Activated naive CD4-positive, alpha-beta T cell treated with anti-CD3 and anti-CD28 coated beads for 36 hours (primary cell): ENCODE results near the gene RYR1. TPM values are rescaled to one million over a fixed set of nuclear protein-coding genes. Genes with fewer than 3 reads are reported as not detected.
"Not testable (repeated sequence)": the region's sequence is repeated elsewhere in the genome, so short reads cannot be mapped to it uniquely, and the experiment has no call there.

Source experiments
- CTCF ChIA-PET: fragments of 350-600 bp; sonication (Branson Sonifier 250); formaldehyde crosslinking; loops from one replicate; lab custom pipeline; 2021; ENCODE audit warnings: antibody characterized with exemption; lab: Charles Lee
- DNase-seq: peaks from one replicate; pipeline ENCODE4 v3.0.0-alpha.2; 2020
- H3K27ac Mint-ChIP-seq: one replicate; pipeline ENCODE4 v1.8.0; 2021; ENCODE audit warnings: mild to moderate bottlenecking, mixed read lengths
- H3K27me3 Mint-ChIP-seq: one replicate; pipeline ENCODE4 v1.8.0; 2021; ENCODE audit warnings: low read depth, mixed read lengths
- H3K36me3 Mint-ChIP-seq: one replicate; pipeline ENCODE4 v1.8.0; 2021; ENCODE audit warnings: low read depth, mixed read lengths
- H3K4me1 Mint-ChIP-seq: one replicate; pipeline ENCODE4 v1.8.0; 2021; ENCODE audit warnings: low read depth, mixed read lengths
- H3K4me3 Mint-ChIP-seq: one replicate; pipeline ENCODE4 v1.8.0; 2021; ENCODE audit warnings: mild to moderate bottlenecking, moderate library complexity, mixed read lengths
- H3K9me3 Mint-ChIP-seq: one replicate; pipeline ENCODE4 v1.8.0; 2021; ENCODE audit warnings: mixed read lengths
- intact Hi-C: fragments of 100-400 bp; cut with micrococcal nuclease; formaldehyde crosslinking; loops from one replicate; pipeline ENCODE4 v1.15.1; 2023
- total RNA-seq, 2 experiments: library from RNA; stranded (reverse); gene quantifications; one replicate each; pipeline ENCODE4 v1.2.3, GENCODE V29; 2021

The RYR1 gene
- total RNA-seq, 2 experiments from 2014 or later: 0.96 to 1.6 TPM

DNA sequence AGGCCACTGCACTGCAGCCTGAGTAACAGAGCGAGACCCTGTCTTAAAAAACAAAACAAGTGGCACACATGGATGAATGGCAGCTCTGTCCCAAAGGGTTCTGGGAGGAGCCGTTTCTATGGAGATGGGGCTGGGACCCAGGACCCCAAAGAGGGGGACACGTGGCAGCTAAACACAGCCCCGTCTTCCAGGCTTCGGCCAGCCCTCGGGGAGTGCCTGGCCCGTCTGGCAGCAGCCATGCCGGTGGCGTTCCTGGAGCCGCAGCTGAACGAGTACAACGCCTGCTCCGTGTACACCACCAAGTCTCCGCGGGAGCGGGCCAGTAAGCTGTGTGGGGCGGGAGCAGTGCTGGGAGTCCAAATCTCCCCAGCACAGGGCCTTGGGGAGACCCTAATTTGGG is 82.4 kb downstream of the RYR1 start:
- H3K36me3 Mint-ChIP-seq: no peaks in the 10 kb centered on the region
- no peaks in the 10 kb centered on the region for H3K27me3 Mint-ChIP-seq
- no peak overlapping the region for H3K27ac Mint-ChIP-seq
- DNase-seq: no peak
- intact Hi-C loops: loop anchor here (1.0 to 2.0 kb wide), 5 partner anchors 29 to 414 kb away; partner anchors contain the start of genes EIF3K, FAM98C, MRPS12 and SARS2
- H3K4me1 Mint-ChIP-seq: peaks cover 7% of the 10 kb centered on the region
- H3K4me3 Mint-ChIP-seq: no peak overlapping the region
- CTCF ChIA-PET: interaction anchor here (0.5 to 4.5 kb wide), 18 partner anchors 9 to 467 kb away, joined by 3 to 39 read pairs (median 4); partner anchors contain the start of genes EIF3K, FAM98C and MAP4K1
- H3K9me3 Mint-ChIP-seq: no peaks in the 10 kb centered on the region

DNA sequence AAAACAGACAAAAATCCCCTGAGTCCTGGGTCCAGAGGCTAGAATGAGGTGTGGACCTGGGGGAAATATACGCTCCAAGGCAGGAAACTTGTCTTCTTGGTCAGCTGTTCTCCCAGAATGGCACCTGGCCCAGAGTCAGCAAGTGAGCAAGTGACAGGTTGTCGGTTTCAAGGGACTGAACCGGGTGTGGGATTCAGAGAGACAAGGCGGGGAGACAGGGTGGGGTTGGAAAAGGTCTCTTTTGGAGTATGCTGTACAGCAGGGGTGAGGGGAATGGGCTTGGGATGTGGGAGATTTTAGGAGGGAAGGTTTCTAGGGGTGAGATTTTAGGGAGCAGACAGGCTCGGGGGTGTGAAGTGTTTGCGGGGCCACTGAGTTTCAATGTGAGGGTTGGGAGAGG is 83.3 kb downstream of the RYR1 start:
- Mint-ChIP-seq H3K4me1 (peaks cover 7% of the 10 kb centered on the region), H3K27ac (no peak overlapping the region), H3K27me3 (no peaks in the 10 kb centered on the region), H3K36me3 (no peaks in the 10 kb centered on the region), H3K4me3 (no peak overlapping the region), H3K9me3 (no peaks in the 10 kb centered on the region)
- no peak for DNase-seq
- intact Hi-C loops: no loop called here
- CTCF ChIA-PET: interaction anchor here (4.5 kb wide), 1 partner anchor 118 kb away, joined by 39 read pairs; no protein-coding TSS in a partner anchor

- no peaks in the 10 kb centered on the region for H3K27me3 Mint-ChIP-seq
- intact Hi-C loops: no loop called here
- H3K27ac Mint-ChIP-seq: no peak overlapping the region
- DNase-seq: no peak
- no peak overlapping the region for H3K4me3 Mint-ChIP-seq
- H3K36me3 Mint-ChIP-seq: no peaks in the 10 kb centered on the region
- no peaks in the 10 kb centered on the region for H3K9me3 Mint-ChIP-seq
- peaks cover 7% of the 10 kb centered on the region for H3K4me1 Mint-ChIP-seq
- CTCF ChIA-PET: no interaction called here
Observed at GRCh38 chr19:38517321-38517720, 83.8 kb downstream of the RYR1 start.

DNA sequence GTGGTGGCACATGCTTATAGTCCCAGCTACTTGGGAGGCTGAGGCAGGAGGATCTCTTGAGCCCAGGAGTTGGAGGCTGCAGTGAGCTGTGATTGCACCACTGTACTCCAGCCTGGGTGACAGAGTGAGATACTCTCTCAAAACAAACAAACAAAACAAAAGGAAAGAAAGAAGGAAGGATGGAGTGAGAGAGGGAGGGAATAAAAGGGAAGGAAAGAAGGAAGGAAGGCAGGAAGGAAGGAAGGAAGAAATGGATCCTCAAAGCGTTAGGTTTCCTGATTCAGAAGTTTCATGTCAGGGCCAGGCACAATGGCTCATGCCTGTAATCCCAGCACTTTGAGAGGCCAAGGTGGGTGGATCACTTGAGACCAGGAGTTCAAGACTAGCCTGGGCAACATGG is 84.5 kb downstream of the RYR1 start:
- intact Hi-C loops, H3K27ac Mint-ChIP-seq, H3K27me3 Mint-ChIP-seq, H3K9me3 Mint-ChIP-seq, H3K4me3 Mint-ChIP-seq, DNase-seq, H3K4me1 Mint-ChIP-seq, H3K36me3 Mint-ChIP-seq: not testable (repeated sequence)
- CTCF ChIA-PET: interaction anchor here (0.6 kb wide), 1 partner anchor 144 kb away, joined by 3 read pairs; no protein-coding TSS in a partner anchor

DNA sequence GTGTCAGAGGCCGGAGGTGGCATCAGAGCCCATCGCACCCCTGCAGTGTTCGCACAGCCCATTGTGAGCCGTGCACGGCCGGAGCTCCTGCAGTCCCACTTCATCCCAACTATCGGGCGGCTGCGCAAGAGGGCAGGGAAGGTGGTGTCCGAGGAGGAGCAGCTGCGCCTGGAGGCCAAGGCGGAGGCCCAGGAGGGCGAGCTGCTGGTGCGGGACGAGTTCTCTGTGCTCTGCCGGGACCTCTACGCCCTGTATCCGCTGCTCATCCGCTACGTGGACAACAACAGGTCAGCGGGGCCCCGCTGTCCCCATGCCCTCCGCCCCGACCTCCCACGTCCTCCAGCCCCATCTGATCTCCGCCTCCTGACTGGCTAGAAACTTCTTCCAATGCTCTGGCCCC is 85.7 kb downstream of the RYR1 start:
- Mint-ChIP-seq H3K27ac (no peak overlapping the region), H3K4me1 (peaks cover 7% of the 10 kb centered on the region), H3K4me3 (no peak overlapping the region), H3K27me3 (no peaks in the 10 kb centered on the region), H3K36me3 (no peaks in the 10 kb centered on the region), H3K9me3 (no peaks in the 10 kb centered on the region)
- CTCF ChIA-PET: no interaction called here
- intact Hi-C loops: no loop called here
- no peak for DNase-seq

DNA sequence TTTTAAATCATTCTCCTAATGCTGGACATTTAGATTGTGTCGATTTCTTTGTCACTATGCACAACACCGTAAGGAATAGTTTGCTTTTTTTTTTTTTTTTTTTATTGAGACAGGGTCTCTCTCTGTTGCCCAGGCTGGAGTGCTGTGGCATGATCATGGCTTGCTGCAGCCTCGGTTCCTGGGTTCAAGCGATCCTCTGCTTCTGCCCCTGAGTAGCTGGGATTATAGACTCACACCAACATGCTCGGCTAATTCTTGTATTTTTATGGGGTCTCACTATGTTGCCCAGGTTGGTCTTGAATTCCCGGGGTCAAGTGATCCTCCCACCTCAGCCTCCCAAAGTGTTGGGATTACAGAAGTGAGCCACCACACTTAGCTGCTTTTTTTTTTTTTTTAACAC is 86.5 kb downstream of the RYR1 start:
- CTCF ChIA-PET: no interaction called here

DNA sequence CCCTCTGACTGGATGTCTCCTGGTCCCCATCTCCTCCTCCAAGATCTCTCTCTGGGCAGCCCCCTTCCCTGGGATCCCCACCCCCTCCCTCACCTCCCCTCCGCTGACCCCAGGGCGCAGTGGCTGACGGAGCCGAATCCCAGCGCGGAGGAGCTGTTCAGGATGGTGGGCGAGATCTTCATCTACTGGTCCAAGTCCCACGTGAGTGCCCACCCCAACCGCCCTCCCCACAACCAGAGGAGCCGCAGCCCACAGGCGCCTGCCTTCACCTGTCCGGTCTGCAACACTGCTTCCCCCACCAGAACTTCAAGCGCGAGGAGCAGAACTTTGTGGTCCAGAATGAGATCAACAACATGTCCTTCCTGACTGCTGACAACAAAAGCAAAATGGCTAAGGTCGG is 89.4 kb downstream of the RYR1 start:
- CTCF ChIA-PET: interaction anchor here (0.7 to 0.9 kb wide), 2 partner anchors 9 to 1758 kb away, joined by 3 to 4 read pairs; no protein-coding TSS in a partner anchor
- DNase-seq: no peak
- no peaks in the 10 kb centered on the region for H3K9me3 Mint-ChIP-seq
- H3K4me3 Mint-ChIP-seq: no peak overlapping the region
- no peak overlapping the region for H3K27ac Mint-ChIP-seq
- intact Hi-C loops: no loop called here
- no peaks in the 10 kb centered on the region for H3K4me1 Mint-ChIP-seq
- no peaks in the 10 kb centered on the region for H3K27me3 Mint-ChIP-seq
- H3K36me3 Mint-ChIP-seq: no peaks in the 10 kb centered on the region

More for the DNA sequence above, 86.5 kb downstream of the RYR1 start:
- no peak for DNase-seq
- no peak overlapping the region for H3K27ac Mint-ChIP-seq
- peaks cover 4% of the 10 kb centered on the region for H3K4me1 Mint-ChIP-seq
- no peaks in the 10 kb centered on the region for H3K36me3 Mint-ChIP-seq
- intact Hi-C loops: no loop called here
- no peaks in the 10 kb centered on the region for H3K27me3 Mint-ChIP-seq
- H3K4me3 Mint-ChIP-seq: no peak overlapping the region
- no peaks in the 10 kb centered on the region for H3K9me3 Mint-ChIP-seq

DNA sequence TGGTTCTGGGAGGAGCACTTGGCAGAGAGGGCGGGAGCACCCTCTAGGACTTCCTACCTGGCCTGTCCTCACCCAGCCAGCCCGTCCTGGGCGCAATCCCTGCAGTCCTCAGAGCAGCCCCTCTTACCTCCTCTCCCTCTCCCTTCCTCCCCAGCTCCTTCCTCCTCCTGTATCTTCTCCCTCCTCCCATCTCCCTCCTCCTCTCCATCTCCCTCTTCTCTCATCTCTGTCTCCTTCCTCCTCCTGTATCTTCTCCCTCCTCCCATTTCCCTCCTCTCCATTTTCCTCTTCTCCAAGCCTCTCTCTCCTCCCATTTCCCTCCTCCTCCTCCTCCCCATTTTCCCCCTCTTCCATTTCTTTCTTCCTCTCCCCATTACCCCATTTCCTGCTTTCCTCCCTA is 89.8 kb downstream of the RYR1 start:
- CTCF ChIA-PET: interaction anchor here (0.7 to 0.9 kb wide), 2 partner anchors 10 to 1757 kb away, joined by 3 to 4 read pairs; no protein-coding TSS in a partner anchor
- H3K36me3 Mint-ChIP-seq: no peaks in the 10 kb centered on the region
- intact Hi-C loops: no loop called here
- H3K4me3 Mint-ChIP-seq: no peak overlapping the region
- H3K27me3 Mint-ChIP-seq: no peaks in the 10 kb centered on the region
- no peak for DNase-seq
- H3K9me3 Mint-ChIP-seq: no peaks in the 10 kb centered on the region
- H3K27ac Mint-ChIP-seq: no peak overlapping the region
- H3K4me1 Mint-ChIP-seq: no peaks in the 10 kb centered on the region

DNA sequence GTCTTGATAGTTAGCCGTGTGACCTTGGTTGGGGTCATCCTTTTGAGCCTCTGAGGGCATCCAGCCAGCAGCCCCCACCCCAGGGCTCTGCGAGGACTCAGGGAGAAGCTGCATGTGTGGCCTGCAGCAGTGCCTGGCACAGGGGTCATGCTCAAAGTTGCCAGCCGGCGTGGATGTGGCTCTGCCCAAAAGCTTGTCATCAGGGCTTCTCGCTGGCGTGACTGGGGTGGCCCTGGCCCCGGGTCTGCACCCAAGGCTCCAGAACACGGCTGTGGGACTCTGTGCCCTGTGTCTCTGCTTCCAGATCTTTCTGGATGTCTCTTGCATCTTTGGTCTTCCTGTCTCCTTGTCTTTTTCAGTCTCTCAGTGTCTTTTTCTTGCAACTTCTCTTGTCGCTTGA is 90.9 kb downstream of the RYR1 start:
- no peaks in the 10 kb centered on the region for H3K27me3 Mint-ChIP-seq
- no peaks in the 10 kb centered on the region for H3K36me3 Mint-ChIP-seq
- H3K9me3 Mint-ChIP-seq: no peaks in the 10 kb centered on the region
- H3K27ac Mint-ChIP-seq: no peak overlapping the region
- CTCF ChIA-PET: no interaction called here
- no peak overlapping the region for H3K4me3 Mint-ChIP-seq
- intact Hi-C loops: no loop called here
- no peaks in the 10 kb centered on the region for H3K4me1 Mint-ChIP-seq
- no peak for DNase-seq

- H3K27me3 Mint-ChIP-seq: no peaks in the 10 kb centered on the region
- H3K36me3 Mint-ChIP-seq: no peaks in the 10 kb centered on the region
- H3K27ac Mint-ChIP-seq: no peak overlapping the region
- H3K4me1 Mint-ChIP-seq: no peaks in the 10 kb centered on the region
- intact Hi-C loops: no loop called here
- CTCF ChIA-PET: no interaction called here
- H3K4me3 Mint-ChIP-seq: no peak overlapping the region
- DNase-seq: no peak
- no peaks in the 10 kb centered on the region for H3K9me3 Mint-ChIP-seq
Observed at GRCh38 chr19:38524994-38525634, 91.6 kb downstream of the RYR1 start.

GRCh38 chr19:38526430-38526829 is 92.9 kb downstream of the RYR1 start:
- no peaks in the 10 kb centered on the region for H3K27me3 Mint-ChIP-seq
- CTCF ChIA-PET: no interaction called here
- no peak overlapping the region for H3K27ac Mint-ChIP-seq
- no peak for DNase-seq
- H3K9me3 Mint-ChIP-seq: no peaks in the 10 kb centered on the region
- intact Hi-C loops: no loop called here
- no peaks in the 10 kb centered on the region for H3K4me1 Mint-ChIP-seq
- no peak overlapping the region for H3K4me3 Mint-ChIP-seq
- H3K36me3 Mint-ChIP-seq: no peaks in the 10 kb centered on the region

DNA sequence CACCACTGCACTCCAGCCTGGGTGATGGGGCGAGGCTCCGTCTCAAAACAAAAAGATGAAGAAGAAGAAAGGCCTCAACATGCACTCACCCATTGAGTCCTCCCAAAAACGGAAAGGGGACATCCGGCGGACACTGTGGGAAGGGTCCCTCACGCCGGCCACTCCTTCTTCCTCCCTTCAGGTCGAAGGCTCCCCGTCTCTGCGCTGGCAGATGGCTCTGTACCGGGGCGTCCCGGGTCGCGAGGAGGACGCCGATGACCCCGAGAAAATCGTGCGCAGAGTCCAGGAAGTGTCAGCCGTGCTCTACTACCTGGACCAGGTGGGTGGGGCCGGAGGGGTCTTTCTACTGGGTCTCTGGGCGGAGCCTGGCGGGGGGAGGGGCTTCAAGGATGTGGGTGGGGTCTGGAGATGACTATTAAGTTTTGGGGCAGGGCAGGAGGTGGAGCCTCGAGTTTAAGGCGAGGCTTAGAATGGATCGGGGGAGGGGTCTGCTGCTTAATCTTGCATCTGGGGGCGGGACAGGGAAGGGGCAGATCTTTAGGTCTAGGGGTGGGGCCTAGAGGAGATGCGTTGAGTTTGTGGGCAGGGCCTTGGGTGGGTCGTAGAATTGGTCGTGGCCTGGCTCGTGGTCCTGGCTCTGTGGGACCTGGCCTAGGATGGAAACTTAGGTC is 94.1 kb downstream of the RYR1 start:
- no peaks in the 10 kb centered on the region for H3K36me3 Mint-ChIP-seq
- H3K27ac Mint-ChIP-seq: no peak overlapping the region

More for the DNA sequence above, 94.1 kb downstream of the RYR1 start:
- CTCF ChIA-PET: no interaction called here
- Mint-ChIP-seq H3K4me3 (no peak overlapping the region), H3K27me3 (no peaks in the 10 kb centered on the region), H3K4me1 (no peaks in the 10 kb centered on the region), H3K9me3 (no peaks in the 10 kb centered on the region)
- intact Hi-C loops: no loop called here
- DNase-seq: no peak
